Calu3 (cell line): ENCODE data around the gene FGF11. TPM values are rescaled to one million over a fixed set of nuclear protein-coding genes. Genes with fewer than 3 reads are reported as not detected.
"Not testable (repeated sequence)": the region's sequence is repeated elsewhere in the genome, so short reads cannot be mapped to it uniquely, and the experiment has no call there.

Source experiments
- BruUV-seq: library from RNA; stranded (reverse); fragments of 400-500 nt; replicated peaks from 2 replicates; lab custom pipeline; 2021; lab: Mats Ljungman, UMichigan
- CTCF ChIA-PET: fragments of 300-600 bp; sonication (Branson Sonifier 250); formaldehyde crosslinking; loops from one replicate; lab custom pipeline; 2022; ENCODE audit warnings: antibody characterized with exemption; lab: Charles Lee
- DNase-seq: peaks from one replicate; pipeline ENCODE4 v3.0.0; 2022
- H3K27ac Mint-ChIP-seq: one replicate; pipeline ENCODE4 v1.8.0; 2022; ENCODE audit warnings: mixed read lengths; ENCODE audit not compliant: unreplicated experiment
- H3K27me3 Mint-ChIP-seq: one replicate; pipeline ENCODE4 v1.8.0; 2022; ENCODE audit warnings: mixed read lengths; ENCODE audit not compliant: unreplicated experiment
- H3K36me3 Mint-ChIP-seq: one replicate; pipeline ENCODE4 v1.8.0; 2022; ENCODE audit warnings: mild to moderate bottlenecking, moderate library complexity, mixed read lengths; ENCODE audit not compliant: insufficient read depth, unreplicated experiment
- H3K4me1 Mint-ChIP-seq: one replicate; pipeline ENCODE4 v1.8.0; 2022; ENCODE audit warnings: mild to moderate bottlenecking, low read depth, mixed read lengths; ENCODE audit not compliant: unreplicated experiment
- H3K4me3 Mint-ChIP-seq: one replicate; pipeline ENCODE4 v1.8.0; 2022; ENCODE audit warnings: mild to moderate bottlenecking, low read depth, moderate library complexity, mixed read lengths; ENCODE audit not compliant: unreplicated experiment
- H3K9me3 Mint-ChIP-seq: one replicate; pipeline ENCODE4 v1.8.0; 2022; ENCODE audit warnings: low read depth, mixed read lengths; ENCODE audit not compliant: unreplicated experiment
- intact Hi-C: fragments of 100-400 bp; cut with micrococcal nuclease; formaldehyde crosslinking; loops from one replicate; pipeline ENCODE4 v1.10.0; 2022; ENCODE audit not compliant: unreplicated experiment
- total RNA-seq: library from RNA; stranded (reverse); gene quantifications from 2 replicates; pipeline ENCODE4 v1.2.3, GENCODE V29; 2022
- TF ChIP-seq, protein P1 (sequence below): fragments of 200-600 bp; IDR thresholded peaks from one replicate; pipeline ENCODE4 v1.8.0; 2022; ENCODE audit warnings: antibody characterized with exemption; ENCODE audit not compliant: unreplicated experiment

FGF11 gene
- total RNA-seq, 1 experiment from 2014 or later: 2.1 TPM

DNA sequence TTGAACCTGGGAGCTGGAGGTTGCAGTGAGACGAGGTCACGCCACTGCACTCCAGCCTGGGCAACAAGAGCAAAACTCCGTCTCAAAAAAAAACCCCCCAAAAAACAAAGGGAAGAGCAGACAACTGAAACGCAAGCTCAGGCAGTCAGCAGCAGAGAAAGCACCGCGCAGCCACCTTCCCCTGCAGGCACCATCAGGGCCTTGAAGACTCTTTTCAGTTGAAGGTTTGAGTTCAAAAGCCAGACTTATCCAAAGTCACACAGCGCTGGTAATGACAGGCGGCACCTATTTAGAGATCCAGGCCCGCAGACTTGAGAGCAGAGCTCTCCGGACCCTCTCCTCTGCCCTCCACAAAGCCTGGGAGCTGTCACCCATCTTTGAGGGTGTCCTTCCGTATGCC, 29.0 kb downstream of the FGF11 start:
- Mint-ChIP-seq H3K4me3 (no peak overlapping the region), H3K4me1 (no peaks in the 10 kb centered on the region), H3K9me3 (no peaks in the 10 kb centered on the region), H3K27me3 (no peaks in the 10 kb centered on the region), H3K27ac (no peak overlapping the region), H3K36me3 (peaks cover 15% of the 10 kb centered on the region)
- DNase-seq: no peak
- TF ChIP-seq, protein P1, sequence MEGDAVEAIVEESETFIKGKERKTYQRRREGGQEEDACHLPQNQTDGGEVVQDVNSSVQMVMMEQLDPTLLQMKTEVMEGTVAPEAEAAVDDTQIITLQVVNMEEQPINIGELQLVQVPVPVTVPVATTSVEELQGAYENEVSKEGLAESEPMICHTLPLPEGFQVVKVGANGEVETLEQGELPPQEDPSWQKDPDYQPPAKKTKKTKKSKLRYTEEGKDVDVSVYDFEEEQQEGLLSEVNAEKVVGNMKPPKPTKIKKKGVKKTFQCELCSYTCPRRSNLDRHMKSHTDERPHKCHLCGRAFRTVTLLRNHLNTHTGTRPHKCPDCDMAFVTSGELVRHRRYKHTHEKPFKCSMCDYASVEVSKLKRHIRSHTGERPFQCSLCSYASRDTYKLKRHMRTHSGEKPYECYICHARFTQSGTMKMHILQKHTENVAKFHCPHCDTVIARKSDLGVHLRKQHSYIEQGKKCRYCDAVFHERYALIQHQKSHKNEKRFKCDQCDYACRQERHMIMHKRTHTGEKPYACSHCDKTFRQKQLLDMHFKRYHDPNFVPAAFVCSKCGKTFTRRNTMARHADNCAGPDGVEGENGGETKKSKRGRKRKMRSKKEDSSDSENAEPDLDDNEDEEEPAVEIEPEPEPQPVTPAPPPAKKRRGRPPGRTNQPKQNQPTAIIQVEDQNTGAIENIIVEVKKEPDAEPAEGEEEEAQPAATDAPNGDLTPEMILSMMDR: no peak
- no TSS peak for BruUV-seq
- CTCF ChIA-PET: no interaction called here
- intact Hi-C loops: no loop called here

DNA sequence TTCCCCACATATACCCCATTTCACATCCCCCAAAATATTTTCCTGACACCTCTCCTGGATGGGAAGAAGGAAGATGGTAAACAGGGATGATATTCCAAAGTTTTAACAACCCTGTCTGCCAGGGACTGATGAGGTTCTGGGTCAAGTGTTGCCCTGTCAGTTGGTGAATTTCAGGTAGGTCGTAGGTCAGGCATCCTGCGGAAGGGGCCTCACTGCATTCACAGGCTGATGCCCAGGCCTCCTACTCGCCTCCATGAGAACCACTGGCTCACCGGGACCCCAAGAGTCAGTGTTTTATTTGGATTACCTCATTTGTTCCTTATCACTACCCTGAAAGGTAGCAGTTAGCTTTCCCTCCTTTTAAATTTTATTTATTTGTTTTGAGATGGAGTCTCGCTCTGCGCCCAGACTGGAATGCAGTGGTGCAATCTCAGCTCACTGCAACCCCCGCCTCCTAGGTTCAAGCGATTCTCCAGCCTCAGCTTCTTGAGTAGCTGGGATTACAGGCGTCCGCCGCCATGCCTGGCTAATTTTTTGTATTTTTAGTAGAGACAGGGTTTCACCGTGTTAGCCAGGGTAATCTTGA, 29.6 kb downstream of the FGF11 start:
- DNase-seq: no peak
- intact Hi-C loops: no loop called here
- TF ChIP-seq, protein P1: no peak
- Mint-ChIP-seq H3K4me1 (no peaks in the 10 kb centered on the region), H3K4me3 (no peak overlapping the region), H3K27ac (no peak overlapping the region), H3K9me3 (no peaks in the 10 kb centered on the region), H3K36me3 (peaks cover 15% of the 10 kb centered on the region), H3K27me3 (no peaks in the 10 kb centered on the region)
- BruUV-seq: no TSS peak
- CTCF ChIA-PET: no interaction called here

DNA sequence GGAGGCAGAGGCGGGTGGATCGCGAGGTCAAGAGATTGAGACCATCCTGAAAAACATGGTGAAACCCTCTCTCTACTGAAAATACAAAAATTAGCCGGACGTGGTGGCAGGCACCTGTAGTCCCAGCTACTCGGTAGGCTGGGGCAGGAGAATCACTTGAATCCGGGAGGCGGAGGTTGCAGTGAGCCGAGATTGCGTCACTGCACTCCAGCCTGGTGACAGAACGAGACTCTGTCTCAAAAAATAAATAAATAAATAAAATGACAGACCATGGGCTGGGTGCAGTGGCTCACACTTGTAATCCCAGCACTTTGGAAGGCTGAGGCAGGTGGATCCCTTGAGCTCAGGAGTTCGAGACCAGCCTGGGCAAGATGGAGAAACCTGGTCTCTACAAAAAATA, 30.5 kb downstream of the FGF11 start:
- intact Hi-C loops, H3K27me3 Mint-ChIP-seq, BruUV-seq, H3K4me3 Mint-ChIP-seq, H3K4me1 Mint-ChIP-seq, CTCF ChIA-PET, DNase-seq, H3K9me3 Mint-ChIP-seq, H3K27ac Mint-ChIP-seq: not testable (repeated sequence)
- H3K36me3 Mint-ChIP-seq: peaks cover 15% of the 10 kb centered on the region

DNA sequence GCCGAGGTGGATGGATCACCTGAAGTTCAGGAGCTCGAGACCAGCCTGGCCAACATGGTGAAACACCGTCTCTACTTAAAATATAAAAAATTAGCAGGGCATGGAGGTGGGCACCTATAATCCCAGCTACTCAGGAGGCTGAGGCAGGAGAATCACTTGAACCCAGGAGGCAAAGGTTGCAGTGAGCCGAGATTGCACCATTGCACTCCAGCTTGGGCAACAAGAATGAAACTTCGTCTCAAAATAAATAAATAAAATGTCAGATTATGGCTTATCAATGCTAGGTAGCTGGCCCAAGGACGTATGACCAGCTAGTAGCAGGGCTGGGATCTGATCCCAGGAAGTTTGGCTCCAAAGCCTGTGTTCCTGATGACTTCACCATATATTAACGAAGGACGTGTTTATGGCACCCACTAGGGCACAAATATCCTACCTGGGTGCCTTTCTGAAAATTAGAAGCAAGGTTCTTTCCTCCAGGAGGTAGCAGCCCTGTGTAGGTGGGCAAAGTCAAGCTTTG, 31.2 kb downstream of the FGF11 start:
- H3K27ac Mint-ChIP-seq, H3K4me1 Mint-ChIP-seq, BruUV-seq, H3K4me3 Mint-ChIP-seq, H3K27me3 Mint-ChIP-seq, H3K9me3 Mint-ChIP-seq, DNase-seq, intact Hi-C loops, CTCF ChIA-PET: not testable (repeated sequence)
- peaks cover 13% of the 10 kb centered on the region for H3K36me3 Mint-ChIP-seq

DNA sequence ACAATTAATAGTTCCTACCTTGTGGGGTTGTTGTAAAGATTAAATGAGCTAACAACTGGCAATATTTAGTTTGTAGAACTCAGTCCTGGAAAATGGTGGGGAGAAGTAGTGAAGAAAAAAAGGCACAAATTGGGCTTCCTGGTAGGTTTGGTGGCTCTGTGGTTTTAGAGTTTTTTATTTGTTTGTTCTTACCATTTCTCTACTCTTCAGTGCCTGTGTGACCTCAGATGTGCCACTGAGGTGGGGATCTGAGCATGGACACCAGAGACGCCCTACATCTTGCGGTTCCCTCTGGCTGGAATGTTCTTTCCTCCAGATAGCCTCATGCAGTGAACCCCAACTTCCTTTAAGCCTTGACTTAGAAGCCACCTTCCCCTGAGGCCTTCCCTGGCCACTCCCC, 32.4 kb downstream of the FGF11 start:
- intact Hi-C loops: no loop called here
- H3K4me3 Mint-ChIP-seq: no peak overlapping the region
- peaks cover 3% of the 10 kb centered on the region for H3K9me3 Mint-ChIP-seq
- peaks cover 9% of the 10 kb centered on the region for H3K4me1 Mint-ChIP-seq
- BruUV-seq: no TSS peak
- no peak overlapping the region for H3K27ac Mint-ChIP-seq
- CTCF ChIA-PET: interaction anchor here (0.7 kb wide), 1 partner anchor 35 kb away, joined by 3 read pairs; no protein-coding TSS in a partner anchor
- TF ChIP-seq, protein P1: no peak
- peaks cover 11% of the 10 kb centered on the region for H3K36me3 Mint-ChIP-seq
- no peak for DNase-seq
- no peaks in the 10 kb centered on the region for H3K27me3 Mint-ChIP-seq

DNA sequence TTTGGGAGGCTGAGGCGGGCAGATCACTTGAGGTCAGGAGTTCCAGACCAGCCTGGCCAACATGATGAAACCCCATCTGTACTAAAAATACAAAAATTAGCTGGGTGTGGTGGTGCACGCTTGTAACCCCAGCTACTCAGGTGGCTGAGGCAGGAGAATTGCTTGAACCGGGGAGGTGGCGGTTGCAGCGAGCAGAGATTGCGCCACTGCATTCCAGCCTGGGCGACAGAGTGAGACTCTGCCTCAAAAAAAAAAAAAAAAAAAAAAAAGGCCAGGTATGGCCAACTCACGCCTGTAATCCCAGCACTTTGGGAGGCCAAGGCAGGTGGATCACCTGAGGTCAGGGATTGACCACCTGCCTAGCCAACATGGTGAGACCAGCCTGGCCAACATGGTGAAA, 35.5 kb downstream of the FGF11 start:
- Mint-ChIP-seq H3K36me3 (peaks cover 27% of the 10 kb centered on the region), H3K4me1 (peaks cover 28% of the 10 kb centered on the region)
- H3K27me3 Mint-ChIP-seq, DNase-seq, H3K4me3 Mint-ChIP-seq, H3K27ac Mint-ChIP-seq, BruUV-seq, CTCF ChIA-PET, H3K9me3 Mint-ChIP-seq: not testable (repeated sequence)
- intact Hi-C loops: loop anchor here (5.0 kb wide), 1 partner anchor 37 kb away; the partner anchor contains the start of genes FGF11 and TMEM102
